Ovary (tissue), 9 donors: Measurements from ENCODE around the gene BCAS1. TPM values are rescaled to one million over a fixed set of nuclear protein-coding genes. Genes with fewer than 3 reads are reported as not detected.

Source experiments
- DNase-seq, 5 donors: peaks; one replicate each; pipeline ENCODE4 v3.0.0-alpha.2; 2019 to 2020
- H3K27ac ChIP-seq, 2 donors: fragments of 200-600 bp; one replicate each; pipeline versions ENCODE4 v1.5.1 to v1.8.0; 2019 to 2022
- H3K27me3 ChIP-seq: fragments of 200-600 bp; one replicate; pipeline ENCODE4 v1.8.0; 2022
- H3K36me3 ChIP-seq: fragments of 200-600 bp; sonication (generic); one replicate; pipeline ENCODE4 v1.5.1; 2019
- H3K4me1 ChIP-seq: one replicate; pipeline ENCODE4 v1.8.1; 2013; ENCODE audit warnings: mild to moderate bottlenecking, moderate library complexity; ENCODE audit not compliant: insufficient read depth
- H3K4me3 ChIP-seq: fragments of 200-600 bp; sonication (generic); one replicate; pipeline ENCODE4 v1.5.1; 2017
- H3K9me3 ChIP-seq, 2 donors: fragments of 200-600 bp in 1 of 2; sonication (generic) in 1 of 2; one replicate each; pipeline versions ENCODE4 v1.5.1 to v1.8.1; 2013 to 2019; ENCODE audit warnings: mild to moderate bottlenecking in 1 of 2, moderate library complexity in 1 of 2
- CTCF ChIP-seq, 3 donors: fragments of 450-650 bp in 2 of 3; fragments of 200-600 bp in 1 of 3; IDR thresholded peaks; one replicate each; pipeline versions ENCODE4 v1.5.1 to v1.8.0; 2016 to 2022; ENCODE audit warnings: antibody characterized with exemption in 3 of 3, mild to moderate bottlenecking in 1 of 3
- EP300 ChIP-seq: sonication (generic); formaldehyde crosslinking; IDR thresholded peaks from one replicate; pipeline ENCODE4 v1.6.1; 2017; ENCODE audit warnings: antibody characterized with exemption
- POLR2A ChIP-seq: fragments of 450-650 bp; IDR thresholded peaks from one replicate; pipeline ENCODE4 v1.6.1; 2017; ENCODE audit warnings: antibody characterized with exemption, mild to moderate bottlenecking, moderate library complexity
- WGBS, 3 donors: extraction: QIAGEN DNeasy Blood & Tissue Kit in 1 of 3; methylation state at CpG; one replicate each; pipeline versions ENCODE4 v1.1.5 to v1.1.7; 2013 to 2017; 5-methylcytosine and 5-hydroxymethylcytosine counted together
- intact Hi-C, 4 donors: fragments of 100-400 bp; cut with DNase I; formaldehyde crosslinking; loops; one replicate each; pipeline versions ENCODE4 v1.11.0 to v1.15.1; 2022 to 2023
- polyA plus RNA-seq, 2 donors: library from polyadenylated mRNA; stranded (reverse); fragments of 200-250 nt in 1 of 2; fragments of 350-450 nt in 1 of 2; fragmentation: Illumina TruSeq in 1 of 2; extraction: RNeasy Lipid Tissue Mini Kit (QIAGEN cat#74804) in 1 of 2; gene quantifications; one replicate each; pipeline ENCODE4 v1.2.3, GENCODE V29; 2013 to 2014
- total RNA-seq, 7 donors: library from RNA; depleted of rRNA in 2 of 7; stranded (reverse); fragments of >200 nt in 2 of 7; fragmentation: NEBNext Ultra II Directional in 3 of 7; extraction: Animal tissue kit (Norgen Biotek cat#: 25700) in 3 of 7; gene quantifications; one replicate each; pipeline versions ENCODE4 v1.1.0 to v1.2.4, GENCODE V29; 2016 to 2023
- donor health status: DM: no; HTN: no; CAD: no; lungs with moderate emphysema.
- donor health status: DM: no; HTN: no; CAD: no.
- donor health status: Bipolar disorder and iron deficiency.
- donor health status: DM: yes; HTN: yes; CAD: no.
- donor health status: DM: no; HTN: no; CAD: no.
- donor health status: DM: yes; HTN: yes; CAD: no.

Gene BCAS1
- total and polyA plus RNA-seq, 9 donors = 0.13 to 0.92 (median 0.51) TPM; not detected in 2

DNA sequence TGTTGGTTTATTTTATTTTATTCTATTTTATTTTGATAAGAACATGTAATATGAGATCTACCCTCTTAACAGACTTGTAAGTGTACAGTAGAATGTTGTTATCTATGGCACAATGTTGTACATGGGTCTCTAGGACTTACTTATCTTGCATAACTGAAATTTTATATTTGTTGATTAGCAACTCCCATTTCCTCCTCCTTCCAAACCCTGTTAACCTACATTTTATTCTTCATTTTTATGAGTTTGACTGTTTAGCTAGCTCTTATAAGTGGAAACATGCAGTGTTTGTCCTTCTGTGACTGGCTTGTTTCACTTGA lies 37.9 kb upstream of the BCAS1 start:
- H3K4me1 ChIP-seq = no peaks in the 10 kb centered on the region
- H3K4me3 ChIP-seq = no peak overlapping the region
- no peak for DNase-seq
- intact Hi-C loops = no loop called here
- no peak overlapping the region for H3K27ac ChIP-seq
- no peaks in the 10 kb centered on the region for H3K27me3 ChIP-seq
- no peaks in the 10 kb centered on the region for H3K36me3 ChIP-seq
- TF ChIP-seq POLR2A (no peak), EP300 (no peak), CTCF (IDR thresholded peaks at IDR 0.05) (no peak)
- peaks cover 0 to 3% of the 10 kb centered on the region in 2 donors for H3K9me3 ChIP-seq

- intact Hi-C loops = no loop called here
- no peak for DNase-seq
- 66 to 72% (median 68%) methylated on average over 7 of the region's 7 CpGs for WGBS, 3 donors
Observed at GRCh38 chr20:54107600-54108325, 37.4 kb upstream of the BCAS1 start.

GRCh38 chr20:54107181-54107580 lies 36.8 kb upstream of the BCAS1 start:
- Histone ChIP-seq H3K4me1 (no peaks in the 10 kb centered on the region), H3K4me3 (no peak overlapping the region), H3K27ac (no peak overlapping the region), H3K36me3 (no peaks in the 10 kb centered on the region), H3K27me3 (no peaks in the 10 kb centered on the region), H3K9me3 (peaks cover 0 to 5% of the 10 kb centered on the region in 2 donors)
- no peak for DNase-seq
- intact Hi-C loops = no loop called here
- no peak for TF ChIP-seq POLR2A
- TF ChIP-seq CTCF (IDR thresholded peaks at IDR 0.05) = no peak
- no peak for TF ChIP-seq EP300
- WGBS, 3 donors = 57 to 82% (median 80%) methylated on average over 2 of the region's 2 CpGs

More at GRCh38 chr20:54107600-54108325, 37.4 kb upstream of the BCAS1 start:
- H3K9me3 ChIP-seq = peaks cover 0 to 3% of the 10 kb centered on the region in 2 donors
- no peaks in the 10 kb centered on the region for H3K4me1 ChIP-seq
- H3K27me3 ChIP-seq = no peaks in the 10 kb centered on the region
- no peaks in the 10 kb centered on the region for H3K36me3 ChIP-seq
- TF ChIP-seq POLR2A (no peak), CTCF (IDR thresholded peaks at IDR 0.05) (no peak), EP300 (no peak)
- H3K4me3 ChIP-seq = no peak overlapping the region
- no peak overlapping the region for H3K27ac ChIP-seq

GRCh38 chr20:54106162-54106561 lies 35.8 kb upstream of the BCAS1 start:
- no peaks in the 10 kb centered on the region for H3K27me3 ChIP-seq
- 29 to 44% (median 44%) methylated on average over 4 of the region's 4 CpGs for WGBS, 3 donors
- no peak for DNase-seq
- H3K36me3 ChIP-seq = no peaks in the 10 kb centered on the region
- H3K9me3 ChIP-seq = peaks cover 0 to 4% of the 10 kb centered on the region in 2 donors
- no peak overlapping the region for H3K27ac ChIP-seq
- H3K4me3 ChIP-seq = no peak overlapping the region
- intact Hi-C loops = no loop called here
- TF ChIP-seq EP300 = no peak
- no peak for TF ChIP-seq POLR2A
- no peak for TF ChIP-seq CTCF (IDR thresholded peaks at IDR 0.05)
- H3K4me1 ChIP-seq = no peaks in the 10 kb centered on the region
